HL-60 (cell line): ENCODE measurements around the gene UBE2L5.

ENCODE experiments used
- DNase-seq, 2 experiments: peaks; one replicate each; pipeline ENCODE4 v3.0.0-alpha.2; 2010 to 2020; ENCODE audit warnings: low read depth in 1 of 2, low spot score in 1 of 2
- H3K27ac ChIP-seq: fragments of 250-450 bp; sonication (Bioruptor Pico); replicated peaks from 2 replicates; pipeline ENCODE4 v1.5.1; 2020; ENCODE audit warnings: mild to moderate bottlenecking, moderate library complexity
- H3K27me3 ChIP-seq: fragments of 250-450 bp; sonication (Bioruptor Pico); 2 replicates; pipeline ENCODE4 v1.5.1; 2021; ENCODE audit warnings: mild to moderate bottlenecking, moderate library complexity; ENCODE audit not compliant: insufficient read depth, poor library complexity, severe bottlenecking
- H3K4me3 ChIP-seq: replicated peaks from 2 replicates; pipeline ENCODE4 v1.5.1; 2011; ENCODE audit warnings: mild to moderate bottlenecking, control low read depth, low read length; ENCODE audit not compliant: insufficient read depth
- CTCF ChIP-seq: IDR thresholded peaks from one replicate; pipeline ENCODE4 v1.5.1; 2011; ENCODE audit warnings: low read length, control low read depth, inconsistent platforms; ENCODE audit not compliant: insufficient read depth
- GABPA ChIP-seq: IDR thresholded peaks from 2 replicates; pipeline ENCODE4 v1.6.1; 2012; ENCODE audit warnings: low read depth
- POLR2AphosphoS5 ChIP-seq: IDR thresholded peaks from 2 replicates; pipeline ENCODE4 v1.6.1; 2012; ENCODE audit warnings: low read depth
- REST ChIP-seq: IDR thresholded peaks from 2 replicates; pipeline ENCODE4 v1.6.1; 2012; ENCODE audit warnings: low read depth; ENCODE audit not compliant: insufficient replicate concordance
- SPI1 ChIP-seq: IDR thresholded peaks from 2 replicates; pipeline ENCODE4 v1.6.1; 2012; ENCODE audit warnings: low read depth, mild to moderate bottlenecking, borderline replicate concordance

UBE2L5 gene

GRCh38 chr13:30381049-30381448 is 41.2 kb upstream of the UBE2L5 start:
- DNase-seq = no peak
- TF ChIP-seq SPI1 (no peak), POLR2AphosphoS5 (no peak), CTCF (no peak), REST (no peak), GABPA (no peak)
- Histone ChIP-seq H3K4me3 (no peak overlapping the region), H3K27me3 (no peaks in the 10 kb centered on the region), H3K27ac (no peak overlapping the region)

GRCh38 chr13:30382836-30383525 is 39.3 kb upstream of the UBE2L5 start:
- Histone ChIP-seq H3K27ac (no peak overlapping the region), H3K27me3 (no peaks in the 10 kb centered on the region), H3K4me3 (no peak overlapping the region)
- DNase-seq = no peak
- no peak for TF ChIP-seq POLR2AphosphoS5
- TF ChIP-seq SPI1 = no peak
- no peak for TF ChIP-seq GABPA
- TF ChIP-seq REST = no peak
- TF ChIP-seq CTCF = no peak

GRCh38 chr13:30388406-30389283 is 33.6 kb upstream of the UBE2L5 start:
- Histone ChIP-seq H3K4me3 (no peak overlapping the region), H3K27ac (peak overlapping the region; percentile 85), H3K27me3 (no peaks in the 10 kb centered on the region)
- peak; percentile 38; the same call in 1 of the 2 replicates for TF ChIP-seq GABPA
- no peak for TF ChIP-seq SPI1
- TF ChIP-seq REST = no peak
- peak; percentile 85 to 86 for DNase-seq
